ENCODE results near the gene TOGARAM2.

GRCh38 chr2:29052807-29053206 is 71.7 kb downstream of the TOGARAM2 start:
- TF ChIP-seq EZH2 (IDR thresholded peaks at IDR 0.05) (no peak), POLR2AphosphoS5 (IDR thresholded peaks at IDR 0.05; ENCODE audit: borderline replicate concordance, low read depth, low read length) (no peak)

Data from SK-N-MC (cell line).